Iris pigment epithelial cell (primary cell): ENCODE data around the gene GLIS2.

ENCODE experiments used
- DNase-seq: peaks from one replicate; pipeline ENCODE4 v3.0.0-alpha.2; 2011; ENCODE audit warnings: low read depth

Gene GLIS2

GRCh38 chr16:4350787-4351659, 35.2 kb downstream of the GLIS2 start, which contains the start of gene PAM16:
Gene PAM16, minus strand, starts transcription at chr16:4351321. Its CDS starts 87 bp downstream, at chr16:4351234.
- DNase-seq: peak; percentile 92

- DNase-seq: no peak
Measured at GRCh38 chr16:4351880-4352279, 36.0 kb downstream of the GLIS2 start.

- DNase-seq: no peak
Measured at GRCh38 chr16:4352843-4353242, 37.0 kb downstream of the GLIS2 start.

GRCh38 chr16:4353675-4354074, 37.8 kb downstream of the GLIS2 start:
- no peak for DNase-seq

- no peak for DNase-seq
Measured at GRCh38 chr16:4354512-4355409, 38.9 kb downstream of the GLIS2 start.

- no peak for DNase-seq
Measured at GRCh38 chr16:4356820-4357219, 41.0 kb downstream of the GLIS2 start.

GRCh38 chr16:4358236-4358635, 42.4 kb downstream of the GLIS2 start:
- DNase-seq: no peak

GRCh38 chr16:4358831-4359561, 43.1 kb downstream of the GLIS2 start:
- DNase-seq: no peak

GRCh38 chr16:4359914-4360313, 44.0 kb downstream of the GLIS2 start:
- DNase-seq: no peak

GRCh38 chr16:4360538-4361021, 44.7 kb downstream of the GLIS2 start:
- no peak for DNase-seq

- DNase-seq: no peak
Measured at GRCh38 chr16:4361033-4361943, 45.4 kb downstream of the GLIS2 start.

GRCh38 chr16:4361944-4362311, 46.1 kb downstream of the GLIS2 start:
- DNase-seq: no peak

- no peak for DNase-seq
Measured at GRCh38 chr16:4362476-4363135, 46.7 kb downstream of the GLIS2 start.

GRCh38 chr16:4364196-4365013, 48.5 kb downstream of the GLIS2 start:
- no peak for DNase-seq

- DNase-seq: no peak
Measured at GRCh38 chr16:4365014-4365406, 49.1 kb downstream of the GLIS2 start.

- no peak for DNase-seq
Measured at GRCh38 chr16:4365615-4366014, 49.7 kb downstream of the GLIS2 start.

- no peak for DNase-seq
Measured at GRCh38 chr16:4366016-4366415, 50.1 kb downstream of the GLIS2 start.

GRCh38 chr16:4367393-4367856, 51.6 kb downstream of the GLIS2 start:
- DNase-seq: no peak

- DNase-seq: no peak
Measured at GRCh38 chr16:4369007-4369733, 53.3 kb downstream of the GLIS2 start.
